GM18858 (cell line): ENCODE results near the gene FLRT3.

Experiments
- ATAC-seq: cut with Tn5 transposase; IDR thresholded peaks from one replicate; pipeline ENCODE4 v1.9.1; 2021; ENCODE audit not compliant: unreplicated experiment

The FLRT3 gene

DNA sequence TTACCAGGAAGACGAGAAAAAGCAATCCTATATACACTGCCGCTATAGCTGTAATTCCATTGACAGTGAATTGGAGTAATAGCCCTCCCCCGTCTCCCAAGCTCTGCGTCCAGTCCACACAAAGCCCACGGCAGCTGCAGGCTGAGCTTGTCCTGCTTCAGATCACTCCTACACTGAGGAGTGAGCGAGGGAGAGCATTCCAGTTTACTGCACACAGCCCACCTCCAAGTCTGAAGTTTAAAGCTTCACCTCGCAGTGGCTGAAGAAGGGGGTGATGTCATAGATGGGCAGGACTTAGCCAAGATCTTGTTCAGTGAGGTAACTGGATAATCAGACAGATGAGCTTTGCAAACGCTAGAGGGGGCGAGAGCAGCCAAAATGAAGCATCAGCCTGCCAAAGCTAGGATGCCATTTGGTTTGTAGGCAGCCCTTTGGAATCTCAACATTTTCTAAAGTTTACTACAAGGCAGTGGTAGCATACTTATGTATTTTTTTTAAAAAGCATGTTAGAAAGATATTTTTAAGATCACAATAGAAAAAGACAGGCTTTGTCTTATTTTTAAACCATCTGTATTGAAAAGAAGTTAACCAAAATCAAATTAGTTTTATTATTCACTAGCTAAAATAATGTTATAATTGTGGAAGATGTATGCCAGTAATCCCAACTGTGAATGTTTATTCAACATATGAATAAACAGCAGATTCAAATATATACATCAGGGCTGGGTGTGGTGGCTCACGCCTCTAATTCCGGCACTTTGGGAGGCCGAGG, at the start of gene FLRT3:
Gene FLRT3, minus strand, starts transcription at position 213 of the 772 bp plus-strand sequence. CDS start 10,106 bp downstream, outside the sequence.
- peak; percentile 97 for ATAC-seq

DNA sequence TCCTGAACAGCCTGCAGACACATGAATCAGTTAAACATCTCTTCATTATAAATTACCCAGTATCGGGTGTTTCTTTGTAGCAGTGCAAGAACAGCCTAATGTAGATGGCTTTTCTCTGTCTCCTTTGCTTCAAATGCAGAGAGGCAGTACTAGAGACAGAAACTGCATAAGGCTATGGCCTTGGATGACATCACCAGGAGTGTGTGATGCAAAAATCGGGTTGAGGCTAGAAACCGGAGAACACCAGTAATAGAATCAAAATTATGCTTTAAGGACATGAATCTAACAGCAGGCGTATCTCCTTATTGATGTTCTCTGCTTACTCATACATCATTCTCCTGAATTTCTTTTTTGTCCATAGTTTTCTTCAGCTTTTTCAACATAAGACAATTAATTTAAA, 49.3 kb upstream of the FLRT3 start:
- ATAC-seq: no peak

DNA sequence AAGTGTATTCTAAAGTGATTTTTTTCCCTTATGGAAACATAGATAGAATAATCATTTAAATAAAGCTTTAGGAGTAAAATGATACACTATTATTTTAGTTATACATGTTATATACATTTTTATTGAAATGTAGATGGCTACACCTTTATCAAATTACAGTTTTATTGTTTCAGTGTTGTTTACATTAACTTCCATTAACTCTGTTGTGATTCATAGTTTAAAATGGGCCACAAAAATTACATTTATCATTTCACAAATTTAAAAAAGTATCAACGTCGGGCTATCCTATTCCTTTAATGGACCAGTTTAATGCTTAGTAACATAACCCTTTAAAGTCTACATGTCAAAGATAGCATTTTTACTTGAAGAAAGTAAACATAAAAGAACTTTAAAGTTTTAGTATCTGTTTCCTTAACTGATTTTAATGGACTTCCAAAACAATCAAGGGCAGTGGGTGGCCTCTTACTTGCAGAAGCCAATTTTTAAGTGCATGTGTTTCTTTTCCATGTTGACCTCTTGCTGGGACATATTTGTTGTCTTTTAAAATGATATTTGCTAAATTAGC, 47.8 kb upstream of the FLRT3 start:
- no peak for ATAC-seq

- no peak for ATAC-seq
These were observed 47.2 kb upstream of the FLRT3 start for GRCh38 chr20:14384416-14385175.

DNA sequence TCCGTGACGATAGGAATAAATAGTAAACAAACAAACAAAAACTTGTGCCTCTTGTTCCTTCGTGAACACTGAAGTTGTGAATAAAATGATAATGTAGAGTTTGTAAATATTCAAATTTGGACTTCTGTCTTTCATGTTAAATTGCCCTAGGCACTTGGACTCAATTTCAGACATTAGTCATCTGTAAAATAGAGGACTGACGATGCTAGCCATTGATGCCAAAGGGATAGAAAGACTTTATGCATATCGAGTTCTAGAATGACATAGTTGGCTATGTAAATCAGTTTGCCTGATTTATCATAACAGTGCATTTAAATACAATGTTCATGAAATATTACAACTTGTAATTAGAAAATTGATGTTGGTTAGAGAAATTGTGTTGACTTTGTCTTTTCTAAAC, 45.9 kb upstream of the FLRT3 start:
- ATAC-seq: no peak

- ATAC-seq: no peak
These were observed 40.9 kb upstream of the FLRT3 start for GRCh38 chr20:14378326-14378725.

DNA sequence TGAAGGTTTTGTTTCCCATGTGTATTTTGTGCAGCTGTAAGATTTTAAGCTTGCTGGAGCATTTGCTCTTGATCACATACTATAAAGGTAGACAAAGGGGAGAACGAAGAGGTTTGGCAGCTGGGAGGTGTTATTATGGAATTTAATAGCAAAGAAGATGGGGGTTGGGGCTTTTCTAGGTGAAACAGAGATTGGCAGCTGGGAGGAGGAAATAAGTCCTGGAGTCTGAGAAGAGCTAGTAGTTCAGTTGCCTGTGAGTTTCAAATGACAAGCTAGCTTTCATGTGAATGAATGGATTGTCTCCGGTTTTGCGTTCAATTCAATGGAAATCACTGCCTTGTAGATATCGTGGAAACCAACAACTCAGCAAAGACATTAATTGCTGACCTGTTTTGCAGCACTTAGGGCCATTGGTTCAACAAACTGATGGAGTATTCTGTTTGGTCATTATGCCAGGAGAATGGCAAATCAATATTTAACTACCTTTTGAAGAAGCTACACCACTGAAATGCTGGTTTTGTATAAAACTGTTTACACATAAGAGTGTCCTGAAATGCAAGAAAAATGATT, 38.1 kb upstream of the FLRT3 start:
- no peak for ATAC-seq

GRCh38 chr20:14374196-14374595, 36.8 kb upstream of the FLRT3 start:
- no peak for ATAC-seq

- ATAC-seq: no peak
These were observed 24.3 kb upstream of the FLRT3 start for GRCh38 chr20:14361509-14362345.

DNA sequence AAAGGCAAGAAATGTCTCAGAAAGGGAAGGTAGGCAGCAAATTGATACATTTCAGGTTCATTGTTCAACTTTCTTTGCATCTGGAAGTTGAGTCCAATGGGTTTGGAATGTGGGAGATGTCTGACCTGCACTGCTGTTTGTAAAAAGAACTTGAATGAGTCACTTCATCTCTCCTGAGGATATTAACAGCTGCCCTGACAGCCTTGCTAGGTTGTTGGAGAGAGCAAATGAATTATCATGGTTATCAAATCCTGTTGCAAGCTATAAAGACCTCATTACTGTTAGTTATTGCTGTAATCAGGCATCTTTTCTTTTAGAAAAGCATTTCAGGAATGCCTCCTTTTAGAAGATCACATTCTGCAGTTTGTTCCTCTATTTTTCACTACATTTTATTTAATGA, 23.0 kb upstream of the FLRT3 start:
- no peak for ATAC-seq

GRCh38 chr20:14355791-14356190, 18.4 kb upstream of the FLRT3 start:
- no peak for ATAC-seq

- no peak for ATAC-seq
These were observed 7.3 kb upstream of the FLRT3 start for GRCh38 chr20:14344746-14345145.

DNA sequence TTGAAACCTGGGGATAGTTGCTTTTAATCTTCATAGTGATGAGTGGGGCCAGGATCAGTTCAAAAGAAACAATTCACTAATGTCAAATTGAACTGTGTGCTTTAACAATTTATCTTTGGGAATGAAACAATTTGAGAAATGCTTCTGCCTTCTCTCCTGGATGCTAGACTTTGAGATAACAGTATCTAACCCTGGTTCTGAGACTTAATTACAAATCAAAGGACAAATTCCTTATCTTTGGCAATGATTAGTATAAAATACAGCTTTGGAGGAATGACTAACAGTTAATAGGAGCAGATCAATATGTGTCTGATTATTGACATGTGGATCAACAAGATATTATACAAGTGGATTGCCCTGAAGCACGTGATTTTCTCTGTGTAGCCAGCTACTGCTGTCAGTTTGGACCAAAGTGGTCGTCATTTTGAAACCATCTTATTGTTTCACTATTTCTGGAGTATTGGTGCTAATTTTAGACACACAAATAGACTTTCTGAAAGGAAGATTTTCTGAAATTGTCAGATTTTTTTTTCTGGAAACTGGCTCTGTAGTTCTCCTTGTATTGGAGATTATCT, 6.2 kb upstream of the FLRT3 start:
- no peak for ATAC-seq

DNA sequence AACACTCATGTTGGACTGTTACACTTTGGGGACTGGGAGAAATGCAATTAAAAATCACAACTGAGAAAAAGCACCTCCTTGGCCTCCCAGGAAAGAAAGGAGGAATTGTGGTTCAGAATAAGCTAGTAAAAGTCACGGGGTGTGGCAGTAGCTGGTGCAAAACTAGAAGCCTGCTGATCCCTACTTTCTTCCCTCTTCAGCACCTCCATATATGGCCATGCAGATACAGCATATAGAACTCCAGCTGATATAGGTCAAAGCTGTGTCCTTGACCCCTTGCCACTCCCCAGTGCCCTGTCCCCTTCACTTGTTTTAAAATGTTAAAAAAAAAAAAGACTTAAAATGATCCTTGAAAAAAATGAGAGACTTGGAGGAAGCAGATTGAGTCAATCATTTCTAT, 5.5 kb upstream of the FLRT3 start:
- ATAC-seq: no peak

DNA sequence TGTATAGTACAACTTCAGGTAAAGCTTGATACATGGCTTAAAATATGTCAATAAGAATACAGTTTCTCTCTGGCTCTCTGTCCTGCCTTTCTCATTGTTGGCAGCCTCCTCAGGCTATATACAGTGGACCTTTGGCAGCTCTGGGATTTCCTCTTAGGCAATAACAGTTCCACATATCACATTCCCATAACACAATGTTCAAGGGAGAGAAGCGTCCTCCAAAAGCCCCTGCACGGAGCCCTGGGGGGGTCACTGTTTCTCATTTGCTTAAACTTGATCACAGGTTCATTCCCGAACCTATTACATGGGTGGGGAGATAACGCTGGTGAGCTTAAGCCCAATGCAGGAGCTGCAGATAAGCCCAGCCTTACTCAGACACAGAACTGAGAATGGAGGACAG, 4.4 kb upstream of the FLRT3 start:
- ATAC-seq: no peak

DNA sequence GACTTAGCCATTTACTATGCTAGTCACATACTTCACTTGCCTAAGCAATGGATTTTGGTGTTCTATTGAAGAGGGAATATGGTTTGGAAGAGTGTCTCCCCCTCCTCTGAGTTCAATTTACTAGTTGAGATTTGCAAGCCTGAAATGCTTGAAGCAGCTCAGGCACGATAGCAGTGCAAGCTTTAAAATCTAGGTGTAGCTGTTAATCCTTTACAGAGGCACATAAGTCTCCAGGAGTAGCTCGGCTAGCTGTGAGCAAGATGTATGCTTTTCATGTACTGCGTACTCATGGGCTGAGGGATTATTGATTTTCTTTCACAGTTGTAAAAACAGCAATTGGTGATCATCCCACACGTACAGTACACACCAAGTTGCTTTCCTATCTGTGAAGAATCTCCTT, 726 bp downstream of the FLRT3 start:
- no peak for ATAC-seq

DNA sequence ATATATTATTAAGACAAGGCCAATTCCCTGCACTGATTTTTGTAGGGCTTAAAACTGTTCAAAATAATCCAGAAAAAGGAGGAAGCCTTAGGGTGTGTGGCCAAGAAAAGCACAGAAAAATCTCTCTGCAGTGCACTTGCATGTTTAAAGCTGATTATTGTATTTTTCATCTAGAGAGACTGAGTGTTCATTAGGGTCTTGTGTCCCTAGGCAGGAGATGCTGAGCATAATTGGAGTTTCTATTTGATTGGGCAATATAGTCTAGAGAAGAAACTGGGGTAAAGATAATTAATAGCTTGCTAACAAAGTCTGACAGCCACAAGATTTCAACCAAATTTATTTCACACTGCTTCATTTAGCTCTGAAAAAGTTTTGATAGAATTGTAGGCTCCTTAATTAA, 2.4 kb downstream of the FLRT3 start:
- ATAC-seq: no peak

GRCh38 chr20:14334306-14334930, 3.0 kb downstream of the FLRT3 start:
- no peak for ATAC-seq

DNA sequence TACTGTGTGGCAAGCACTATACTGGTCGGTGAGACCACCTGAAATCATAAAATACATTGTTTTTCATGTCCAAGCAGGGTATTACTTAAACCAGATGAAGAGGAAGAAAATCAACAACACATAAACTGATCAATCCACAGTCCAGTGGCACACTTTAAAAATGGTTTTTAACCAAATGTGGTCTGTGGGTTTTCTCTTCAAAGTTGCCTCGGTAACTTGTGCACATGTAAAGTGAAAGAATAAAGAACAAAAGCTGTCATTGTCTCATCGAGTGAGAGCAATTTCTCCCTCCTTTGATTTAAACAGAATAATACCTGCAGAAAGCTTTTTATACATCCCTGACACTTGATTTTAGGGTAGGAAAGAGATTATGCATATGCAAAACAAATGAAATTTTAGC, 3.7 kb downstream of the FLRT3 start:
- no peak for ATAC-seq

DNA sequence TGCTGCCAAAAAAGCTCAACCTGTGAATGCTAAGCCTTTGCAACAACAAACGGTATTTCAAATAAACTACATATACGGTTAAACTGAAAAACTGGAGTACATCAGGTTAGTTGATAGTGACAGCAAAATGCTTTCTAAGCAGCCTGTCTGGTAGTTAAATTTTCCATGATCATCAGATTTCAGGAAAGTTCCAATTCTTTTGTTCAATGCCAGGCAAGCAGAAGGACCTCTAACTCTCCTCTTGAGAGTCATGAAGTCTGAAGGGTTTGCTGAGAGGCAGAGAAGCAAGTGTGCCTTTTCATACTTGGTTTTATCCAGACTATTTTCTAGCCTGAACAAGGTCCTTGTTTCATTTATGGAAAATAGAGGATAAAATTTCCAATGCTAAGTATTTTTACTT, 4.5 kb downstream of the FLRT3 start:
- ATAC-seq: no peak
